ENCODE measurements around the gene CAMTA1.

GRCh38 chr1:7749126-7749525 is 963.9 kb downstream of the CAMTA1 start:
- TF ChIP-seq EP300 (conservative IDR thresholded peaks at IDR 0.05; ENCODE audit: poor library complexity, severe bottlenecking) (no peak), CTCF (IDR thresholded peaks at IDR 0.05; ENCODE audit: poor library complexity, severe bottlenecking) (no peak), POLR2AphosphoS5 (IDR thresholded peaks at IDR 0.05) (no peak), EZH2 (IDR thresholded peaks at IDR 0.05; ENCODE audit: borderline replicate concordance, insufficient read depth, low read length, poor library complexity, severe bottlenecking) (no peak), SMC3 (conservative IDR thresholded peaks at IDR 0.05; ENCODE audit: poor library complexity) (no peak), RAD21 (conservative IDR thresholded peaks at IDR 0.05) (no peak), TAF1 (IDR thresholded peaks at IDR 0.05; ENCODE audit: low read depth) (no peak), REST (IDR thresholded peaks at IDR 0.05; ENCODE audit: borderline replicate concordance) (no peak), MXI1 (conservative IDR thresholded peaks at IDR 0.05; ENCODE audit: poor library complexity, severe bottlenecking) (no peak)

Measured in neural cell (in vitro differentiated cells).